ENCODE results near the gene CRADD. TPM values are rescaled to one million over a fixed set of nuclear protein-coding genes. Genes with fewer than 3 reads are reported as not detected.

CRADD gene
- total RNA-seq, 1 experiment from 2014 or later, result 7.6 TPM

DNA sequence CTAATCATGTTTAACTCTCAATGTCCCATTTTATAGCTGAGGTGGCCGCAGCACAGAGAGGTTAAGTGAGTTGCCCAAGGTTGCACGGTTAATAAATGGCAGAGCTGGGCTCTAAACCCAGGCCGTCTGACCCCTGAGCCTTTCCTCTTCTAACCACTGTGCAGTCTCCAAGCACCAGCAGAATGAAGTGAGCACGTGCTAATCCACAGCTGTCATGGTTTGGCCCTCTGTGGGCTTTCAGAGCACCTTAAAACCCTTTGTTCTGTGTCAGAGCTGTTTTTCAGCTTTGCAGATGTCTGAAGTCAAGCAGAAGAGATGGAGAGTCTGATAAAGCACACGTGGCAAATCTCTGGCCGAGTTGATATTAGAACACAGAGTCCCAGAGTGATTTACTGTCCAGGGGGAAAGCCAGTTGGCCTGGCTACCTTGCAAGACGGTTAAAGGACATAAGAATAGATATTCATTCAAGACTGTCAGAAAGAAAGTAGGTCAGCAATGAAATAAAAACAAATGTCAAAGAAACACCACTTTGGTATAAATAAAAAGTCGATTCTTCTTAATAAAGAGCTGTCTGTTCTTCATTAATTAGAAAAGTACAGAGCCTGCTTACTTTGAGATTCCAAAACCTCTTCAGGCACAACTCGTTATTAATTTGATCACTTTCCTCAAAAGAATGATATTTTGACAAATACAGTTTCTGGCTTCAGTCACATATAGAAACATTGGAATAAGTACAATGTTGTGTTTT is 107.3 kb downstream of the CRADD start:
- H3K4me1 ChIP-seq (ENCODE audit: insufficient read depth, low read length), result peaks cover 3% of the 10 kb centered on the region
- TF ChIP-seq CTCF (conservative IDR thresholded peaks at IDR 0.05), result no peak
- peaks cover 0 to 4% (median 0%) of the 10 kb centered on the region in 3 experiments; a peak in 3 of 7 replicates for H3K36me3 Mint-ChIP-seq (ENCODE audit: insufficient read depth in 1 of 3, low read depth in 3 of 3)
- H2BK120ac ChIP-seq (ENCODE audit: low read depth, low read length, poor library complexity, severe bottlenecking), result no peak overlapping the region
- no peak overlapping the region for H3K27ac ChIP-seq (ENCODE audit: insufficient read length, low read depth, low read length)
- no peak overlapping the region for H2BK5ac ChIP-seq (ENCODE audit: insufficient read length, low read length)
- no peak overlapping the region for H3K4me2 ChIP-seq (ENCODE audit: insufficient read depth, insufficient read length, low read length)
- no peak overlapping the region for H3K23ac ChIP-seq (ENCODE audit: insufficient read length, low read depth, low read length)
- no peak overlapping the region for H3K18ac ChIP-seq (ENCODE audit: insufficient read length, low read depth, low read length)
- H3K9me3 Mint-ChIP-seq, result no peaks in the 10 kb centered on the region
- no peak overlapping the region for H4K91ac ChIP-seq (ENCODE audit: insufficient read length, low read depth, low read length)
- no peaks in the 10 kb centered on the region for H3K9me3 ChIP-seq (ENCODE audit: control insufficient read depth, low read depth, low read length)
- no peak overlapping the region for H3K4me3 Mint-ChIP-seq
- WGBS (ENCODE audit: extremely low coverage, insufficient read length, low lambda C conversion rate), result no CpG with 5 or more reads among the region's 9 CpGs
- H3K4me1 Mint-ChIP-seq, result peaks cover 14 to 21% of the 10 kb centered on the region in 2 experiments
- no peak overlapping the region for H3T11ph ChIP-seq (ENCODE audit: low read length)
- no peak overlapping the region for H3K14ac ChIP-seq (ENCODE audit: insufficient read depth, low read length)
- no peak overlapping the region for H3K9ac ChIP-seq (ENCODE audit: extremely low read depth, insufficient read length, low read length)
- no peak overlapping the region for H3K56ac ChIP-seq (ENCODE audit: insufficient read length, low read depth, low read length)
- H3K27ac Mint-ChIP-seq, result no peak overlapping the region; a peak in 1 of 7 replicates
- no peaks in the 10 kb centered on the region for H3K27me3 Mint-ChIP-seq (ENCODE audit: low read depth)
- H2AK5ac ChIP-seq (ENCODE audit: insufficient read length, low read length), result no peak overlapping the region
- H2BK20ac ChIP-seq (ENCODE audit: low read depth, low read length, poor library complexity, severe bottlenecking), result no peak overlapping the region
- no peaks in the 10 kb centered on the region for H4K20me1 ChIP-seq (ENCODE audit: control insufficient read depth, insufficient read depth, insufficient read length)
- no peaks in the 10 kb centered on the region for H3K79me2 ChIP-seq (ENCODE audit: insufficient read depth, low read length)
- H2BK12ac ChIP-seq (ENCODE audit: insufficient read length, low read depth, low read length), result no peak overlapping the region
- no peak overlapping the region for H2AFZ ChIP-seq (ENCODE audit: low read length)
- no peak overlapping the region for H3K4ac ChIP-seq (ENCODE audit: low read depth, low read length)
- no peaks in the 10 kb centered on the region for H3K23me2 ChIP-seq (ENCODE audit: insufficient read length, low read depth, low read length, poor library complexity, severe bottlenecking)
- no peaks in the 10 kb centered on the region for H3K79me1 ChIP-seq (ENCODE audit: insufficient read depth, low read depth, low read length, poor library complexity, severe bottlenecking)
- no peak overlapping the region for H4K8ac ChIP-seq (replicated peaks; ENCODE audit: insufficient read length, low read depth, low read length)
- no peak for DNase-seq
- H2BK15ac ChIP-seq (ENCODE audit: low read depth, low read length), result no peak overlapping the region
- no peaks in the 10 kb centered on the region for H3K27me3 ChIP-seq (ENCODE audit: insufficient read depth, low read length)
- no peak overlapping the region for H4K5ac ChIP-seq (ENCODE audit: insufficient read length, low read depth, low read length)

All from H9 (cell line).